Choroid plexus epithelial cell (primary cell): ENCODE measurements around the gene FNDC3B.

Experiments
- DNase-seq: peaks from one replicate; pipeline ENCODE4 v3.0.0-alpha.2; 2010; ENCODE audit warnings: low read depth
- H3K4me3 ChIP-seq: 2 replicates; pipeline ENCODE4 v1.5.1; 2011; ENCODE audit warnings: low read depth, mild to moderate bottlenecking, control low read depth, low read length, moderate library complexity
- CTCF ChIP-seq: conservative IDR thresholded peaks from 2 replicates; pipeline ENCODE4 v1.5.1; 2011; ENCODE audit warnings: low read depth, mild to moderate bottlenecking, control low read depth, inconsistent platforms, low read length, moderate library complexity

FNDC3B gene

DNA sequence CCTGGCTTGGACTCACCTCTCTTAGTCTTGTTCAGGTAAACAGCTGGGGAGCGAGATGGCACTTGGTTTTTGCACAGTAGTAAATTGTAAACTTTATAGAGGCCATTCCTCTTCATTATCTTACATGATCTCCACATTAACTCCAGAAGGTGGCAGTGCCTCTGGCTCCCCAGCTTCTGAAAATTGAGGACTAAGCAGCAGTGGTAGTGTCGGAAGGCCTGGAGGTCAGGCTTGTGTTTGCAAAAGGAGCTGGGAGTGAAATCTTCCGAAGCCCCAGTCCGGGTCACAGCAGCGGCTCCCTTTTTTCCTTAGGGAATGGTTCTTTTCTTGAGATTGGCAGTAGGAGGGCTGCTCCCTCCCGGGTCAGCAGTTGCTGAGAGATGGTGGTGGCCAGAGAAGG lies 85.7 kb downstream of the FNDC3B start:
- no peak for DNase-seq
- TF ChIP-seq CTCF: peak; percentile 35
- H3K4me3 ChIP-seq: no peak overlapping the region

- no peak for TF ChIP-seq CTCF
Observed at GRCh38 chr3:172125963-172126457, 86.6 kb downstream of the FNDC3B start.

GRCh38 chr3:172126741-172127140 lies 87.4 kb downstream of the FNDC3B start:
- H3K4me3 ChIP-seq: no peak overlapping the region
- peak; percentile 57 for DNase-seq
- TF ChIP-seq CTCF: no peak

More at GRCh38 chr3:172125963-172126457, 86.6 kb downstream of the FNDC3B start:
- peak; percentile 61 for DNase-seq
- H3K4me3 ChIP-seq: no peak overlapping the region

DNA sequence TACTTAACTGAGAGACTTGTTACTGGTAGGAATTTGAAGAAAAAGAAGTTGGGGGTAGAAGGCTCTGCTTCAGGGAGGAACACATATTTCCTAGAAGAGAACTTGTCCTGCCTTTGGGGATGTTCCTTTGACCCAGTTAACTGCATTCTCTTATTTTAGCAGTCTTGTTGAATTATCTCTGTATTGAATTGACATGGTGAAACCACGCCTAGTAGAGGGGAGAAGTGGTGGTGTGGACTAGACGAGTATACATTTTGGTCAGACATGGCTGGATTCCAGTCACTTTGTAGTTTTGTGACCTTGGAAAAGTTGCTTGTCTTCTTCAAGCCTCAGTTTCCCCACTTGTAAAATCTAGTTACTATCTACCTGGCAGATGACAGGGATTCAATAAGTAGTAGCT lies 87.8 kb downstream of the FNDC3B start:
- no peak for DNase-seq
- no peak overlapping the region for H3K4me3 ChIP-seq
- no peak for TF ChIP-seq CTCF

DNA sequence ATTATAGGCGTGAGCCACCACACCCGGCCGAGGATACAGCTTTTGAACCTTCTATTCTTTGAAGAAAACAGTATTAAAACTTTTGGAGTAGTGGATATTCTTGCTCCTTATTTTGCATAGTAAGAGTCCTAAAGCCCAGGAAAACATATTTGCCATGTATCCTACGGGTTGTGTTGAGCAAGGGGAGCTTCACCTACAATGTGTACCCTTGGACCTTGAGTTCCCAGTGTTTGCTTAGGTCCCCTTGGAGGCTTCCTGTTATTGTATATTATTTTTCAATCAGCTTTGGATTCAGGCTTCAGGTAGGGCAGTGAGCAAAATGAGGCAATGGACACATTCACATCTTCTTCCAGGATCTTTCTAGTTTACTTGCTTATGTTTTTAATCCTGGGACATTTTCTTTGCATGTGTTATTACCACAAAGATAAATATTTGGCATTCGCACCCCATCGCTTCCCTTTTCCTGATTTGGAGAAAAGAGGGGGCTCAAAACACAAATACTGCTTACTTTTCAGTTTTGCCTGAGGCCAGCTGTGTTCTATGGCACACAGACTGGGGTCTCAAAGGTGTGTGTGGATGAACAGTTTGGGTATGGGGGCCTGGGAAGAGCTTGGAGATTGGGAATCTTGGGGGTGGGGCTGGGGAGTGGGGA lies 88.7 kb downstream of the FNDC3B start:
- H3K4me3 ChIP-seq: no peak overlapping the region
- no peak for TF ChIP-seq CTCF
- no peak for DNase-seq

DNA sequence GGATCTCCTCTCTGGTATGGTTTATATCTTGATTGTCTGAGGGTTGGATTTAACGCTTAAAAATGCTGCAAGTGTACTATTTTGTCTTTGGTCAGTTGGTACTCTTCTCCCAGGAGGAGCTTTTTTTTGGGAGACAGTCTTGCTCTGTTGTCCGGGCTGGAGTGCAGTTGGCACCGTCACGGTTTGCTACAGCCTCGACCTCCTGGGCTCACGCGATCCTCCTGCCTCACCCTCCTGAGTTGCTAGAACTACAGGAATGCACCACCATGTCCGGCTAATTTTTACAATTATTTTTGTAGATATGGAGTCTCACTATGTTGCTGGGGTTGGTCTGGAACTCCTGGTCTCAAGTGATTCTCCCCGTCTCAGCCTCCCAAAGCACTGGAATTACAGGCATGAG lies 89.5 kb downstream of the FNDC3B start:
- no peak overlapping the region for H3K4me3 ChIP-seq
- TF ChIP-seq CTCF: no peak
- DNase-seq: no peak

- DNase-seq: no peak
- no peak overlapping the region for H3K4me3 ChIP-seq
- no peak for TF ChIP-seq CTCF
Observed at GRCh38 chr3:172129498-172129849, 90.1 kb downstream of the FNDC3B start.
